Measurements from ENCODE around the gene KISS1R.

Gene KISS1R

DNA sequence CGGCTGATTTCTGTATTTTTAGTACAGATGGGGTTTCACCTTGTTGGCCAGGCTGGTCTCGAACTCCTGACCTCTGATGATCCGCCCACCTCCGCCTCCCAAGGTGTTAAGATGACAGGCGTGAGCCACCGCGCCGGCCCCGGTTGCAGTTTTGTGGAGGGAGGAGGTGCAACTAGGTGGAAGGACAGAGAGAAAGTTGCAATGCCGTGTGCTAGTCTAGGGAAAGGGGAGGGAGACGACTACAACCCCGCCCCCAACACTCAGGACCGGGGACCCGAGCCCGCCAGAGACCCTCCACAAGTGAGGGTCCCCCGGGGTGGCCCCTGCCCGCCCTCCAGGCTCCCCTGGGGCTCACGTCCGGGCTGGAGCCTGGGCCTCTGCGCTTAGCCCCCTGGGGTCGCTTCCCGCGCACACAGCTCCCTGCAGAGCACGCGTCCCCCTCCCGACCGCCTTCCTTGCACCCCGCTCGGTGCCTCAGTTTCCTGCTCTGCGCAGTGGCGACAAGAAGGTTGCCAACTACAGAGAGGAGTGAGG lies 7.5 kb downstream of the KISS1R start:
- no peak overlapping the region for H3K27ac Mint-ChIP-seq
- DNase-seq, result peak; percentile 30 to 41

DNA sequence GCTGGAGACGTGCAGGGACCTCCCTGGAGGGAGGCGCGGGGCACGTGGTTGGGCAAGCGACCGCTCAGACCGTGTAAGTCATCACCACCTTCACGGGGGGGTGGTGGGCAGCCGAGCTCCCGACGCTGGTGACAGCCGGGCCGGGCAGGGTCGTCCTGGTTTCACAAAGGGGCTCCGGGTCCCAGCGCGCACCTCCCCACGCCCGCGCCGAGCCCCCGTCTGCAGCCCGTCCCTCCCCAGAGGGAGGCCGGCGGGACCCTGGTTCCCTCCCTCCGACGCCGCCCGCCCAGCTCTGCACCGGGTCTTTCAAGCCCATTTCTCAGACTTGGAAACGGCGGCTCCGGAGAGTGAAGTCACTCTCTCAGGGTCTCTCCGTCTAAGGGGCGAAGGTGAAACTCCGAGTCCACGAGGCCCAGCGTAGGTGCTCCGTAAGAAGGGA lies 8.0 kb downstream of the KISS1R start:
- H3K4me3 Mint-ChIP-seq, result peak overlapping the region; percentile 77 to 88
- DNase-seq (no peak), ATAC-seq (peak; percentile 70)
- peak overlapping the region; percentile 85 to 86 for H3K27ac Mint-ChIP-seq
- no peaks in the 10 kb centered on the region for H3K9me3 Mint-ChIP-seq
- peaks cover 9% of the 10 kb centered on the region for H3K27me3 Mint-ChIP-seq
- peaks cover 31% of the 10 kb centered on the region for H3K4me1 Mint-ChIP-seq

More for the DNA sequence above, 7.5 kb downstream of the KISS1R start:
- Mint-ChIP-seq H3K4me3 (peak overlapping the region; percentile 77 to 88), H3K4me1 (peaks cover 33% of the 10 kb centered on the region), H3K27me3 (peaks cover 9% of the 10 kb centered on the region), H3K9me3 (no peaks in the 10 kb centered on the region)
- no peak for ATAC-seq

DNA sequence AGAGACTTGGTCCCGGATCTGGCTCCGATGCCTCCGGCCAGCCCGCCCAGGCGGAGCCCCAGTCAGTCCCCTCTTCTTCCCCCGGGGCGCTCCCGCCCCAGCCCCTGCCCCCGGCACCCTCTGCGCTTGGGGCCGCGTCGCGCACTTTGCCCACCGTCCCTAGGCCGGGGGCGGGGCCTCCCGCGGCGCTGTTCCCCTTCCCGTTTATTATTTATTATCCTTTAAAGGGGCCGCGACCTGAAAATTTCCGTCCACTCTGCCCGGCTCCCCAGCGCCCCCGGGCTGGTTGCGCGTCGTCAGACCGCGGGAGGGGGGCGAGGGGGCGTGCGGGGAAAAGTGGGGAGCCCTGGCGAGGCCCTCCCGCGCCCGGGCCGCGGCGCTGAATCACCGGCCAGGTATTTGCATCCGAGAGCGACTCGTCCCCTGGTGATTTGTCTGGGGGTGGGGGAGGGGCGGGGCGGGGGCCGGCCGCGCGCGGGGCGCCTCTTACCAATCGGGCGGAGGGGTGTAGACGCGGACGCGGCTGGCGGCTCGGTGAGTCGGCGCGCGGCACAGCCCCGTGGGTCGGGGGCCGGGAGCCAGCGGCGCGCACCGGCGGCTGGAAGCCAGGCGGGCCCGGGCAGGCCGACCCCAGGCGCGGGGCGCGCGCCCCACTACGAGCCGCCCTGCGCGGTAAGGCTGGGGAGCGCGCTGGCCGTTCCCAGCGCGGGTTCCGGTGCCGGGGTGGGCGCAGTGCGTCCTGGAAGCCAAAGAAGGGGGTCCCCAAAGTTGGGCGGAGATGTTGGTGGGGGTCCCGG lies 8.6 kb downstream of the KISS1R start, which contains the start of gene ARID3A:
Gene ARID3A, plus strand, starts transcription at position 510 of the 797 bp plus-strand sequence. CDS start 3,494 bp downstream, outside the sequence.
- peak; percentile 83 to 88 for DNase-seq

DNA sequence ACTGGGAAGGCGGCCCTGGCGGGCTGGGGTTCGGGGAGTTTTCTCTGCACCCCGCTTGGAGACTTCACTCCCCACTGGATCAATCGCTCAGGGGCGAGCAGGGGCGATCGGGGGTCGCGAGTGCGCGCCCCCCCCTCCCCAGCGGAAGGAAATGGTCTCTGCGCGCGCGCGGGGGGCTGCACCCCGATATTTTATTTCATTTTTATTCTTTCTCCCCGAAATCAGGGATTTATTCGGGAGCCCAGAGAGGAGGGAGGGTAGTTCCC lies 9.1 kb downstream of the KISS1R start:
- peak overlapping the region; percentile 84 to 88 for H3K4me3 Mint-ChIP-seq
- ATAC-seq, result no peak
- peaks cover 24% of the 10 kb centered on the region for H3K4me1 Mint-ChIP-seq
- peak overlapping the region in 1 of 2 donors; percentile 74 for H3K27ac Mint-ChIP-seq
- peaks cover 9% of the 10 kb centered on the region for H3K27me3 Mint-ChIP-seq
- DNase-seq, result no peak
- no peaks in the 10 kb centered on the region for H3K9me3 Mint-ChIP-seq

More for the DNA sequence above, 8.6 kb downstream of the KISS1R start, which contains the start of gene ARID3A:
- peaks cover 9% of the 10 kb centered on the region for H3K27me3 Mint-ChIP-seq
- peak; percentile 77 for ATAC-seq
- peak within 1 kb of the TSS; percentile 85 to 86 for H3K27ac Mint-ChIP-seq
- H3K4me1 Mint-ChIP-seq, result peaks cover 29% of the 10 kb centered on the region
- peak within 1 kb of the TSS; percentile 84 to 88 for H3K4me3 Mint-ChIP-seq
- no peaks in the 10 kb centered on the region for H3K9me3 Mint-ChIP-seq

DNA sequence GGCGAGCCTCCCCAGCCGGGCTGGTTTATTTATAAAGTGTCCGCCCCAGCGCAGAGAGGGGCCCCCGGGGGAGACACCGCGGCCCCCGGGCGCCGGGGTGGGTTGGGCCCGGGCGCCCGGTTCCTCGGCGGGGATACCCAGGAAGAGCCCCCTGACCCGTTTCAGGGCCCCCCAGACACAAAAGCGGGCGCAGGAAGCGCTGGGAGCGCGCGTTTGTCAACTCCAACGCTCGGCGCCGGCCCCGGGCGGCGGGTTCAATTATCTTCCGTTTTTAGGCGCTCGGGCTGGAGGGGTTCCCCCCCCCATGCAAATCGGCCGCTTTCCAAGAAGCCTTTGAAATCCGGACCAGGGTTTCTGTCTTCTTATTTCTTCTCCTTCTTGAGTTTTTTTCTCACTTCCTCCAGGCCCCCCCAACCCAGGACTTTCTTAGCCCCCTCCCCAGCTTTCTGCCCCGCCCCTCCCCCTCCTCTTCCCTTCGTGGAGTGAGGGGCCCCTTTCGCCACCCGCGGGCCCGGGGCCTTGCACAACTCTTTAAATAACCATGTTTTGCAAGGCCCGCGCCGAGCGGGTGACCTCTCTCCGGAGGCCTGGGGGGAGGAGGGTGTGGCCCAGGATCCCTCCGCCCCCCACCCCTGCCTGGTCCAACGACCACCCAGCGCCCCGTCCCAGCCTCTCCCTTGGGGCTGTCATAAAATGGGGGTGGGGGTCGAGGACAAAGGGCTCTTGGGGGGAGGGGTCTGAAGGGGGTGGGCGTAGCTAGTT lies 9.6 kb downstream of the KISS1R start:
- H3K27me3 Mint-ChIP-seq, result peaks cover 6% of the 10 kb centered on the region
- peaks cover 19% of the 10 kb centered on the region for H3K4me1 Mint-ChIP-seq
- peak overlapping the region; percentile 84 to 88 for H3K4me3 Mint-ChIP-seq
- H3K27ac Mint-ChIP-seq, result peak overlapping the region in 1 of 2 donors; percentile 74
- ATAC-seq (peak; percentile 29), DNase-seq (peak; percentile 48 to 75)
- H3K9me3 Mint-ChIP-seq, result no peaks in the 10 kb centered on the region

DNA sequence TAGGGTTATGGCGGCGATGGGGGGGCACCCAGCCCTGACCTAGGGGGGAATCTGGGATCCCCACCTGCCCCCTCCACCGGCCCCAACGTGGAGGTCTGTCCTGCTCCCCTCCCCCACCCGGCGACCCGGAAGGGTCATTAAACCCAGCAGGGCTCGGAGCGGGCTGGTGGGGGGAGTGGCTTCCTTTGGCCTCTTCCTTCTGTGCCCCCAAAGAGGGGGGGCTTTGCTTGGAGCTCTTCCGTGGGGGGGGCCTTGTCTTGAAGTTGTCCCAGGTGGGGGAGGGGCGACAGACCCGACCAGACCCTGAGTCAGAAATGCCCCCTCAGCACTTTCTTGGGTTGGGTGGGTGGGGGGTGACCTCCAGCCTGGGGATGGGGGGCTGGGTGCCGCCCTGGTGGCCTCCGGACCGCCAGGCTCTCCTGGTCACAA lies 10.2 kb downstream of the KISS1R start:
- Mint-ChIP-seq H3K27ac (no peak overlapping the region), H3K9me3 (no peaks in the 10 kb centered on the region), H3K4me1 (peaks cover 22% of the 10 kb centered on the region), H3K4me3 (peak overlapping the region; percentile 35), H3K27me3 (peaks cover 6% of the 10 kb centered on the region)
- DNase-seq (no peak), ATAC-seq (no peak)

DNA sequence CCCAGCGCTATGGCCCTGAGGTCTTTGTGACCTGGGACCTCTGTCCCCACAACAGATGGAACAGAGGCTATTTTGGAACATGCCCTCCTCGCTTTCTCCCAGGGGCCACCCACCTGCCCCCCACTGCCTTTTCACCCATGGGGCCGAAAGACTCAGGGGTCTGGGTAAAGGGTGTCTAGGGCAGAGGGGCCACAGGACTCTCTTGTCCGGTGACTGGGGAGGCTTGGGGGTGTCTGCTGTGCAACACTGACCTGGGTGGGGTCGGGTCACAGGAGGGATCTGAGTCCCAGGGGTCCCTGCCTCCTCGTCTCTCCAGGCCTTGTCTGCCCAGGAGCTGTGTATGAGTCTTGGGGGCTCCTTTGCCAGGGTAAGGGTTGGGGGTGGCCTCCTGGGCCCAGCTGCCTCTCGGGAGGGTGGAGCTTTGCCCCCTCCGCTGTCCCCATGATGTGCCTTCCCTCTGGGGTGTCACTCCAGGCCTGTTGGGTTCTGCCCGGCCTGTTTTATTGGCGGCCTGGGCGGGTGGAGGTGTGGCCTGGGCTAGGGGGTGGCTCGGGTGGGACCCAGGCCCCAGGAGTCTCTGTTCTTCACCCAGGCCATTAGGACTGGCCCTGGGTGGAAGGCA lies 10.8 kb downstream of the KISS1R start:
- ATAC-seq (no peak), DNase-seq (no peak)
- H3K4me3 Mint-ChIP-seq, result peak overlapping the region; percentile 35
- H3K4me1 Mint-ChIP-seq, result peaks cover 27% of the 10 kb centered on the region
- no peak overlapping the region for H3K27ac Mint-ChIP-seq
- H3K9me3 Mint-ChIP-seq, result no peaks in the 10 kb centered on the region
- H3K27me3 Mint-ChIP-seq, result peaks cover 11% of the 10 kb centered on the region

DNA sequence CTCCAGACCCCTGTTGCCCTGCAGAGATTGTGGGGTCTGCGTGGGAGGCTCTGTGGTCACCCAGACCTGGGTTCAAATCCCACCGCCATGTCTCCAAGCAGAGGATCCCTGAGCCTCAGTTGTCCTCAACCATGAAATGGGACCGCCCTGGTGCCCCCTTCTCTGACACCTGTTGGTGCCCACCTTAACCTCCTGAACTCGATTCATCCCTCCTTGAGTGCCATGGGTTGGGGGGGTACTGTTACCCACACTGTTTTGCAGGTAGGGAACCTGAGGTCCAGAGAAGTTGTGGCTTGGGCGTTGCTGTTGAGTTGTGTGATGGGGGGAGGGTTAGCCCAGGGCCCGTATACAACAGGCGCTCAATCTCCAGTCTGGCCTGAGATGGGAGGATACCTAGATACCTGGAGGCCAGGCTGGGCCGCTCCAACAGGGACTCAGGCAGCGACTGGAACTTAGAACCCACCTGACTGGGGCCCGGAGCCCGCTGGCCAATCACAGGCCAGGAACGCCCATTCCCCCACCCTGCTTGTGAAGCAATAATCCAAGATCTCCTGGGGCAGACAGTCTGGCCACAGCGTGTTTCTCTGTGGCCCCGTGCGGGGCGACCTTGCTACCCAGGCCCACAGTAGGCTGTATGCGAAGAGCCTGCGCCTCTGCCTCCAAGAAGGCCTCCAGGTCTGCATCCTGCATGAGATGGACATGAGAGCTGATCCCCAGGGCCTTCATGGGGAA lies 11.5 kb downstream of the KISS1R start:
- H3K9me3 Mint-ChIP-seq, result no peaks in the 10 kb centered on the region
- no peak for ATAC-seq
- H3K27ac Mint-ChIP-seq, result no peak overlapping the region
- H3K4me1 Mint-ChIP-seq, result peaks cover 29% of the 10 kb centered on the region
- H3K4me3 Mint-ChIP-seq, result no peak overlapping the region
- peaks cover 13% of the 10 kb centered on the region for H3K27me3 Mint-ChIP-seq
- DNase-seq, result no peak

DNA sequence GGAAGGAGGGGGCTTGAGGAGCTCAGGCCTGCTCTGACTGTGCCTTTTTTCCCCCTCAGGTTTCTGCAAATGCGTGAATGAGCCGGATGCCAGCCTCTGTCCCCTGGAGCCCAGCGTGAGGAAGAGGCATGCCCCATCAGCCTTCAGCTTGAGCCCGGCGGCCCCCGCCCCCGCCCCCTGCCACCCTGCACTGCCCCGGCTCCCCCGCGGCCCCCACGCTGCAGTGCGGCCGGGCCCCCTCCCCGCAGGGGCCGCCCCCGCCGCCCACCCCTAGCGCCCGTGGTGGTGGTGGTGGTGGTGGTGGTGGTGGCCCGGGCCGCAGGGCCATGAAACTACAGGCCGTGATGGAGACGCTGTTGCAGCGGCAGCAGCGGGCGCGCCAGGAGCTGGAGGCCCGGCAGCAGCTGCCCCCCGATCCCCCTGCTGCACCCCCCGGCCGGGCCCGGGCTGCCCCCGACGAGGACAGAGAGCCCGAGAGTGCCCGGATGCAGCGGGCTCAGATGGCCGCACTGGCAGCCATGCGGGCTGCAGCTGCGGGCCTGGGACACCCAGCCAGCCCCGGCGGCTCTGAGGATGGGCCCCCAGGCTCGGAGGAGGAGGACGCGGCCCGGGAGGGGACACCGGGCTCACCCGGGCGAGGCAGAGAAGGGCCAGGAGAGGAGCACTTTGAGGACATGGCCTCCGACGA lies 12.2 kb downstream of the KISS1R start:
- no peak overlapping the region for H3K4me3 Mint-ChIP-seq
- no peak for ATAC-seq
- no peak overlapping the region for H3K27ac Mint-ChIP-seq
- no peaks in the 10 kb centered on the region for H3K9me3 Mint-ChIP-seq
- no peak for DNase-seq
- H3K27me3 Mint-ChIP-seq, result peaks cover 13% of the 10 kb centered on the region
- H3K4me1 Mint-ChIP-seq, result peaks cover 33% of the 10 kb centered on the region

DNA sequence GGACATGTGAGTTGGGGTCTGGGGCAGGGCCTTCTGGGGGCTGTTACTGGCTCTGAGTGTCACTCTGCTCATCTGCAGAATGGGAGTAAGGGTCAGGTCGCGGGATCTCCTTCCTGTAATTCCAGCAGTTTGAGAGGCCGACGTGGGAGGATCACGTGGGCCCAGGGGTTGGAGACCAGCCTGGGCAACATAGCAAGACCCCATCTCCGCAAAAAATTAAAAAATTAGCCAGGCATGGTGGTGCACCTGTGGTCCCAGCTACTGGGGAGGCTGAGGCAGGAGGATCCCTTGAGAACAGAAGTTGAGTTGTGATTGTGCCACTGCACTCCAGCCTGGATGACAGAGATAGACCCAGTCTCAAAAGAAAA lies 12.7 kb downstream of the KISS1R start:
- Mint-ChIP-seq H3K27ac (no peak overlapping the region), H3K9me3 (no peaks in the 10 kb centered on the region), H3K4me3 (no peak overlapping the region), H3K27me3 (peaks cover 13% of the 10 kb centered on the region), H3K4me1 (peaks cover 27% of the 10 kb centered on the region)
- ATAC-seq (no peak), DNase-seq (no peak)

DNA sequence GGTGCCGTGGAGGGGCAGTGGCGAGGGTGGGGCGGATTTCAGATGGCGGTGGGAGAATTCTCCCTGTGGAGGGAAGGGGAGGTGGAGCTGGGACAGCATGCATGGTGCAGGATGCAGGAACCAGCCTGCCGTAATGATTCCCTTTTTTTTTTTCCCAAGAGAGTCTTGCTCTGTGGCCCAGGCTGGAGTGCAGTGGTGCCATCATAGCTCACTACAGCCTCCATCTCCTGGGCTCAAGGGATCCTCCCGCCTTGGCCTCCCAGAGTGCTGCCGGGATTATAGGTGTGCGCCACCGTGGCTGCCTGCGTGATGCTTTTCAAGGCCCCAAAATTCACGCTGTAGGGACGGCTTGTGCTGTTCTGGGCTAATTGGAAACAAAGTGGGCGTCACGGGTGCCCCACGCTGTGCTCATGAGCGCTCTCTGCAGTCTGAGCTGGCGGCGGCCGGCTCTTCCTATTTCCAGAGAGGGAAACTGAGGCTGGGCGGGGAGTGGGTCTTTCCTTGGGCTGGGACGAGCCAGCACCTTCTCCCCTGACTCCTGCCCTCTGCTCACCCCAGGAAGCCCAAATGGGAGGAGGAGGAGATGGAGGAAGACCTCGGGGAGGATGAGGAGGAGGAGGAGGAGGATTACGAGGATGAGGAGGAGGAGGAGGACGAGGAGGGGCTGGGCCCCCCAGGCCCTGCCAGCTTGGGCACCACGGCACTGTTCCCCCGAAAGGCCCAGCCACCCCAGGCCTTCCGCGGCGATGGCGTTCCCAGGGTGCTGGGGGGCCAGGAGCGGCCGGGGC lies 14.9 kb downstream of the KISS1R start:
- Mint-ChIP-seq H3K27me3 (peaks cover 13% of the 10 kb centered on the region), H3K27ac (peak overlapping the region in 1 of 2 donors; percentile 76), H3K4me1 (peaks cover 33% of the 10 kb centered on the region), H3K4me3 (peak overlapping the region; percentile 34 to 73), H3K9me3 (no peaks in the 10 kb centered on the region)
- DNase-seq (no peak), ATAC-seq (no peak)

DNA sequence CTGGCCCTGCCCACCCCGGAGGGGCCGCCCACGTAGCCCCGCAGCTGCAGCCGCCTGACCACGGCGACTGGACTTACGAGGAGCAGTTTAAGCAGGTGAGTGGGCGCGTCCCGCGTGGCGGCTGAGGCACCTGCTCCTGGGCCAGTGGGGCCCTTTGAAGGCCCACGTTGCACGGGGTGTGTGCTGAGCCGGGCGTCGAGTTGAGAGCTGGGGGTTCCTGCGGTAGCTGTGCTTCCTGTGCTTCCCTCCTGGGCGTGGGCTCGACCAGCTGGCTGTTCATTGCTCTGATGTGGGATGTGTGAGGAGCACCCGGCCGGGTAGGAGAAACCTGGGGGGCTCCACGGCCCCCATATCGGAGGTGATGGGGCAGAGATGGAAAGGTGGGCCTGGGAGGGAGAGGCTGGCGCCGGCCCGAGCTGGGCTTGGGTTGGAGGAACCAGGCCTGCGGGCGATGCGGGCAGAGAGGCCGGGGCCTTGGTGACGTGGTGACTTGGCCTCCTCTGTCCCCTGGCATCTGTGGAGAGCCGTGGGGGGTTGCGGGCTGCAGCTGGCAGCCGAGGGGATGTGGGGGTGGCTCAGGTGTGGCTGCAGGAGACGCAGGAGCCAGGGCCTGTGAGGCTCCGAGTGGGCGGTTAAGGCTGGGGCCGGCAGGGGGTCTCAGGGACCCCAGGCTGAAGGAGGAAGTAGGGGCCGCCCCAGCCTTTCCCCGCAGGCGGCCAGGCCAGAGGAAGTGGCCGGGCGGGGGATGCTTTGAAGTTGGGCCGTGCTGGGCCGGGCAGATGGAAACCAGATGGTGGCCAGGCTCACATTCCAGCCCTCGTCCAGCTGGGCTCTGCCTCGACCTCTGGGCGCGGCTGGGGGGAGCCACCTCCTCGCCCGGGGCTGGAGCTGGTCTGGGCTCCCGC lies 15.8 kb downstream of the KISS1R start:
- no peak overlapping the region for H3K27ac Mint-ChIP-seq
- H3K4me3 Mint-ChIP-seq, result peak overlapping the region; percentile 51 to 75
- DNase-seq, result peak in 1 of 2 donors; percentile 39
- peak; percentile 62 for ATAC-seq
- H3K4me1 Mint-ChIP-seq, result peaks cover 41% of the 10 kb centered on the region
- no peaks in the 10 kb centered on the region for H3K9me3 Mint-ChIP-seq
- H3K27me3 Mint-ChIP-seq, result peaks cover 13% of the 10 kb centered on the region

DNA sequence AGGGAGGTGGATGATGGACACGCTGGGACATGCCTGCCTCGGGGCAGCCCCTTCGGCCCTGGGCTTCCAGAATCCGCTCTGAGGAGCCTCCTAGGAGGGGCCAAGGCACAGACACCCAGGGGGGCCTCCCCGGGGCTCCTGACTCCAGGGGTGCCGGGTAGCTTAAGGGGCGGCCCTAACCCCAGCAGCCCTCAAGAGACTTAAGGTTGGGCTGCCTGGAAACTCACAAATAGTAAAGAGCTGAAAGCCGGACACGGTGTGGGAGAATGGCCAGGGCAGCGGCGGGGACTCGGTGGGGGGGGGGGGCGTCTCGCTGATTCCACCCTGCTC lies 16.4 kb downstream of the KISS1R start:
- no peak overlapping the region for H3K27ac Mint-ChIP-seq
- no peaks in the 10 kb centered on the region for H3K9me3 Mint-ChIP-seq
- DNase-seq (no peak), ATAC-seq (no peak)
- peak overlapping the region in 1 of 2 donors; percentile 10 for H3K4me3 Mint-ChIP-seq
- peaks cover 47% of the 10 kb centered on the region for H3K4me1 Mint-ChIP-seq
- peaks cover 13% of the 10 kb centered on the region for H3K27me3 Mint-ChIP-seq

Data from stimulated activated naive CD8-positive, alpha-beta T cell treated with anti-CD3 and anti-CD28 coated beads, Interleukin-15, amount 100 ng/mL, for 72 hours (primary cell).